ENCODE data around the gene ZMYND19. TPM values are rescaled to one million over a fixed set of nuclear protein-coding genes. Genes with fewer than 3 reads are reported as not detected.

The ZMYND19 gene
- total RNA-seq, 1 experiment from 2014 or later: 79.2 TPM

GRCh38 chr9:137555179-137555578 is 35.1 kb downstream of the ZMYND19 start:
- no peak overlapping the region for H3K27ac Mint-ChIP-seq
- Histone ChIP-seq H4K5ac (ENCODE audit: insufficient read length, low read depth, low read length) (no peak overlapping the region), H3K4ac (ENCODE audit: low read depth, low read length) (no peak overlapping the region), H2BK120ac (ENCODE audit: low read depth, low read length, poor library complexity, severe bottlenecking) (no peak overlapping the region), H2AFZ (ENCODE audit: low read length) (no peak overlapping the region), H4K91ac (ENCODE audit: insufficient read length, low read depth, low read length) (no peak overlapping the region), H3K4me1 (ENCODE audit: insufficient read depth, low read length) (no peaks in the 10 kb centered on the region), H3K9ac (ENCODE audit: extremely low read depth, insufficient read length, low read length) (no peak overlapping the region), H3T11ph (ENCODE audit: low read length) (no peak overlapping the region), H3K56ac (ENCODE audit: insufficient read length, low read depth, low read length) (no peak overlapping the region), H4K20me1 (ENCODE audit: control insufficient read depth, insufficient read depth, insufficient read length) (no peaks in the 10 kb centered on the region), H3K27me3 (ENCODE audit: insufficient read depth, low read length) (no peaks in the 10 kb centered on the region), H3K18ac (ENCODE audit: insufficient read length, low read depth, low read length) (no peak overlapping the region), H3K79me1 (ENCODE audit: insufficient read depth, low read depth, low read length, poor library complexity, severe bottlenecking) (no peaks in the 10 kb centered on the region), H4K8ac (replicated peaks; ENCODE audit: insufficient read length, low read depth, low read length) (no peak overlapping the region), H3K23ac (ENCODE audit: insufficient read length, low read depth, low read length) (no peak overlapping the region), H2BK5ac (ENCODE audit: insufficient read length, low read length) (no peak overlapping the region), H3K9me3 (ENCODE audit: control insufficient read depth, low read depth, low read length) (no peaks in the 10 kb centered on the region), H3K79me2 (ENCODE audit: insufficient read depth, low read length) (no peaks in the 10 kb centered on the region), H2AK5ac (ENCODE audit: insufficient read length, low read length) (no peak overlapping the region), H2BK12ac (ENCODE audit: insufficient read length, low read depth, low read length) (no peak overlapping the region), H3K27ac (ENCODE audit: insufficient read length, low read depth, low read length) (no peak overlapping the region), H3K14ac (ENCODE audit: insufficient read depth, low read length) (no peak overlapping the region), H2BK15ac (ENCODE audit: low read depth, low read length) (no peak overlapping the region), H3K4me2 (ENCODE audit: insufficient read depth, insufficient read length, low read length) (no peak overlapping the region), H2BK20ac (ENCODE audit: low read depth, low read length, poor library complexity, severe bottlenecking) (no peak overlapping the region), H3K23me2 (ENCODE audit: insufficient read length, low read depth, low read length, poor library complexity, severe bottlenecking) (peaks cover 10% of the 10 kb centered on the region)
- WGBS (ENCODE audit: extremely low coverage, insufficient read length, low lambda C conversion rate): no CpG with 5 or more reads among the region's 10 CpGs
- peaks cover 0 to 4% of the 10 kb centered on the region in 2 experiments; a peak in 1 of 5 replicates for H3K9me3 Mint-ChIP-seq
- no peak overlapping the region for H3K4me3 Mint-ChIP-seq
- DNase-seq: no peak
- peaks cover 4 to 6% of the 10 kb centered on the region in 2 experiments; a peak in 3 of 4 replicates for H3K4me1 Mint-ChIP-seq
- TF ChIP-seq CTCF (conservative IDR thresholded peaks at IDR 0.05): no peak
- peaks cover 33 to 54% (median 50%) of the 10 kb centered on the region in 3 experiments for H3K36me3 Mint-ChIP-seq (ENCODE audit: insufficient read depth in 1 of 3, low read depth in 3 of 3)
- H3K27me3 Mint-ChIP-seq (ENCODE audit: low read depth): no peaks in the 10 kb centered on the region; the same call in 1 of the 2 replicates

Data from H9 (cell line).